Keratinocyte (primary cell): Measurements from ENCODE around the gene MPPED1. TPM values are rescaled to one million over a fixed set of nuclear protein-coding genes. Genes with fewer than 3 reads are reported as not detected.

Experiments used
- DNase-seq: peaks from one replicate; pipeline ENCODE4 v3.0.0-alpha.2; 2011; ENCODE audit warnings: low read depth, missing footprints, low spot score
- FAIRE-seq: peaks from 2 replicates; lab custom pipeline; 2011; peaks lifted over from hg19 to GRCh38; lab: Jason Lieb, UNC
- H2AFZ ChIP-seq: 2 replicates; pipeline ENCODE4 v1.6.0; 2012; ENCODE audit warnings: low read length, control low read depth, inconsistent platforms; ENCODE audit not compliant: control insufficient read depth
- H3K27ac ChIP-seq: 2 replicates; pipeline ENCODE4 v1.5.1; 2011; ENCODE audit warnings: low read length; ENCODE audit not compliant: control insufficient read depth, insufficient read depth
- H3K27me3 ChIP-seq: 3 replicates; pipeline ENCODE4 v1.6.0; 2011; ENCODE audit warnings: low read length; ENCODE audit not compliant: control insufficient read depth, insufficient read depth; ENCODE audit errors: extremely low read depth
- H3K36me3 ChIP-seq, 2 experiments: 2 replicates in 1 of 2; 3 replicates in 1 of 2; pipeline ENCODE4 v1.5.1; 2011; ENCODE audit warnings: low read length in 2 of 2, mild to moderate bottlenecking in 1 of 2; ENCODE audit not compliant: control insufficient read depth in 2 of 2, insufficient read depth in 2 of 2; ENCODE audit errors: extremely low read depth in 1 of 2
- H3K4me1 ChIP-seq: 3 replicates; pipeline ENCODE4 v1.5.1; 2011; ENCODE audit warnings: low read length; ENCODE audit not compliant: control insufficient read depth, insufficient read depth; ENCODE audit errors: extremely low read depth
- H3K4me2 ChIP-seq: 3 replicates; pipeline ENCODE4 v1.6.0; 2011; ENCODE audit warnings: low read depth, low read length; ENCODE audit not compliant: control insufficient read depth, insufficient read depth; ENCODE audit errors: extremely low read depth
- H3K4me3 ChIP-seq, 3 experiments: fragments of 200-600 bp in 1 of 3; sonication (generic) in 1 of 3; 2 replicates in 2 of 3; 3 replicates in 1 of 3; pipeline ENCODE4 v1.5.1; 2011 to 2016; ENCODE audit warnings: low read length in 3 of 3, mild to moderate bottlenecking in 3 of 3, control low read depth in 2 of 3, inconsistent platforms in 1 of 3, low read depth in 1 of 3, mixed read lengths in 1 of 3, mixed run types in 1 of 3, moderate library complexity in 1 of 3; ENCODE audit not compliant: control insufficient read depth in 2 of 3, insufficient read depth in 2 of 3; ENCODE audit errors: extremely low read depth in 1 of 3
- H3K79me2 ChIP-seq: 2 replicates; pipeline ENCODE4 v1.6.0; 2012; ENCODE audit warnings: low read length; ENCODE audit not compliant: control insufficient read depth, insufficient read depth
- H3K9ac ChIP-seq: 3 replicates; pipeline ENCODE4 v1.6.0; 2011; ENCODE audit warnings: low read length; ENCODE audit not compliant: control insufficient read depth, insufficient read depth; ENCODE audit errors: extremely low read depth
- H3K9me1 ChIP-seq: 3 replicates; pipeline ENCODE4 v1.6.0; 2011; ENCODE audit warnings: low read length; ENCODE audit not compliant: control insufficient read depth, insufficient read depth; ENCODE audit errors: extremely low read depth
- H3K9me3 ChIP-seq: 2 replicates; pipeline ENCODE4 v1.5.1; 2012; ENCODE audit warnings: low read depth, low read length; ENCODE audit not compliant: control insufficient read depth
- H4K20me1 ChIP-seq: 3 replicates; pipeline ENCODE4 v1.6.0; 2011; ENCODE audit warnings: low read length; ENCODE audit not compliant: control insufficient read depth, insufficient read depth; ENCODE audit errors: extremely low read depth
- CTCF ChIP-seq, 3 experiments: IDR thresholded peaks in 1 of 3; conservative IDR thresholded peaks in 1 of 3; optimal IDR thresholded peaks in 1 of 3; 2 replicates in 2 of 3; 3 replicates in 1 of 3; pipeline versions ENCODE3 to v1.5.1; 2011; ENCODE audit warnings: low read length in 3 of 3, mild to moderate bottlenecking in 3 of 3, moderate library complexity in 2 of 3, control low read depth in 1 of 3, inconsistent platforms in 1 of 3; ENCODE audit not compliant: insufficient read depth in 2 of 3; ENCODE audit errors: extremely low read depth in 1 of 3
- EZH2 ChIP-seq: IDR thresholded peaks from one replicate; pipeline ENCODE4 v1.6.1; 2012; ENCODE audit warnings: inconsistent platforms, mild to moderate bottlenecking, low read length, moderate library complexity
- dilution Hi-C: fragments of 300-500 bp; cut with MboI; formaldehyde crosslinking; loops from one replicate; pipeline ENCODE4 v1.7.0; 2020; ENCODE audit warnings: low sequenced_read_pairs; ENCODE audit not compliant: extremely low pct_ligation_motif_present
- polyA plus RNA-seq, 5 experiments: library from polyadenylated mRNA; depleted of rRNA in 3 of 5; stranded (reverse) in 3 of 5; stranded (forward) in 1 of 5; unstranded in 1 of 5; fragments of >200 nt; gene quantifications; 1 replicate in 1 of 5; 2 replicates in 3 of 5; 3 replicates in 1 of 5; pipeline versions ENCODE4 v1.2.1 to v1.2.3, GENCODE V29; 2011 to 2012; ENCODE audit warnings: missing spikeins in 2 of 5, low read depth in 1 of 5, low replicate concordance in 1 of 5

The MPPED1 gene
- polyA plus RNA-seq, 1 donor (not counting 4 experiments of a cell fraction or from before 2014, with no cell fraction given): not detected

- DNase-seq: no peak
- Histone ChIP-seq H3K79me2 (no peaks in the 10 kb centered on the region), H3K36me3 (no peaks in the 10 kb centered on the region), H3K4me2 (no peak overlapping the region), H4K20me1 (no peaks in the 10 kb centered on the region), H3K4me3 (no peak overlapping the region), H3K9ac (no peak overlapping the region), H3K27ac (no peak overlapping the region), H3K4me1 (peaks cover 37% of the 10 kb centered on the region), H3K27me3 (no peaks in the 10 kb centered on the region), H3K9me1 (no peaks in the 10 kb centered on the region), H2AFZ (no peak overlapping the region), H3K9me3 (no peaks in the 10 kb centered on the region)
- dilution Hi-C loops: no loop called here
- FAIRE-seq: no peak
- TF ChIP-seq EZH2 (no peak), CTCF (optimal IDR thresholded peaks at IDR 0.05 in 1 of 3, IDR thresholded peaks at IDR 0.05 in 1 of 3, conservative IDR thresholded peaks at IDR 0.05 in 1 of 3; ENCODE audit: extremely low read depth in 1 of 3, insufficient read depth in 2 of 3, low read length in 3 of 3) (no peak)
These were observed 123.1 kb downstream of the MPPED1 start for GRCh38 chr22:43534916-43535315.

GRCh38 chr22:43535336-43535735 lies 123.5 kb downstream of the MPPED1 start:
- Histone ChIP-seq H4K20me1 (no peaks in the 10 kb centered on the region), H3K4me2 (peak overlapping the region; percentile 50), H3K4me3 (peak overlapping the region in 1 of 3 experiments; percentile 1), H3K9ac (no peak overlapping the region), H3K79me2 (no peaks in the 10 kb centered on the region), H3K4me1 (peaks cover 33% of the 10 kb centered on the region), H3K36me3 (no peaks in the 10 kb centered on the region), H2AFZ (no peak overlapping the region), H3K27me3 (no peaks in the 10 kb centered on the region), H3K9me3 (no peaks in the 10 kb centered on the region), H3K9me1 (no peaks in the 10 kb centered on the region), H3K27ac (peak overlapping the region; percentile 33)
- DNase-seq (no peak), FAIRE-seq (no peak)
- dilution Hi-C loops: no loop called here
- no peak for TF ChIP-seq CTCF (optimal IDR thresholded peaks at IDR 0.05 in 1 of 3, IDR thresholded peaks at IDR 0.05 in 1 of 3, conservative IDR thresholded peaks at IDR 0.05 in 1 of 3; ENCODE audit: extremely low read depth in 1 of 3, insufficient read depth in 2 of 3, low read length in 3 of 3)
- TF ChIP-seq EZH2: no peak
